HK-2 (cell line): Measurements from ENCODE around the gene HES5.

ENCODE experiments used
- DNase-seq: peaks from one replicate; pipeline ENCODE4 v3.0.0-alpha.2; 2018; ENCODE audit not compliant: unreplicated experiment

HES5 gene

GRCh38 chr1:2546515-2547209 is 16.6 kb upstream of the HES5 start:
- peak; percentile 89 for DNase-seq

GRCh38 chr1:2545754-2546514 is 15.9 kb upstream of the HES5 start:
- DNase-seq = peak; percentile 86

GRCh38 chr1:2544875-2545640 is 15.0 kb upstream of the HES5 start:
- no peak for DNase-seq

- no peak for DNase-seq
Measured at GRCh38 chr1:2544093-2544874, 14.2 kb upstream of the HES5 start.

GRCh38 chr1:2543543-2544092 is 13.6 kb upstream of the HES5 start:
- DNase-seq = no peak

- DNase-seq = no peak
Measured at GRCh38 chr1:2542246-2542915, 12.3 kb upstream of the HES5 start.

GRCh38 chr1:2541619-2542245 is 11.7 kb upstream of the HES5 start:
- no peak for DNase-seq

GRCh38 chr1:2540816-2541492 is 10.9 kb upstream of the HES5 start:
- DNase-seq = no peak

- DNase-seq = no peak
Measured at GRCh38 chr1:2539312-2539907, 9.3 kb upstream of the HES5 start.

GRCh38 chr1:2538872-2539271 is 8.8 kb upstream of the HES5 start:
- no peak for DNase-seq

GRCh38 chr1:2538376-2538775 is 8.3 kb upstream of the HES5 start:
- no peak for DNase-seq

GRCh38 chr1:2537784-2538115 is 7.7 kb upstream of the HES5 start:
- DNase-seq = no peak

- no peak for DNase-seq
Measured at GRCh38 chr1:2535981-2536380, 5.9 kb upstream of the HES5 start.

GRCh38 chr1:2535455-2535854 is 5.4 kb upstream of the HES5 start:
- DNase-seq = no peak

GRCh38 chr1:2534687-2535441 is 4.8 kb upstream of the HES5 start:
- DNase-seq = peak; percentile 58

GRCh38 chr1:2534315-2534686 is 4.2 kb upstream of the HES5 start:
- DNase-seq = no peak

- no peak for DNase-seq
Measured at GRCh38 chr1:2533365-2533764, 3.3 kb upstream of the HES5 start.

GRCh38 chr1:2532485-2533160 is 2.6 kb upstream of the HES5 start:
- DNase-seq = no peak
